KG1 (cell line): ENCODE measurements around the gene OBP2A.

ENCODE experiments used
- DNase-seq: peaks from one replicate; lab custom pipeline; 2025; lab: John Stamatoyannopoulos, UW

Gene OBP2A

DNA sequence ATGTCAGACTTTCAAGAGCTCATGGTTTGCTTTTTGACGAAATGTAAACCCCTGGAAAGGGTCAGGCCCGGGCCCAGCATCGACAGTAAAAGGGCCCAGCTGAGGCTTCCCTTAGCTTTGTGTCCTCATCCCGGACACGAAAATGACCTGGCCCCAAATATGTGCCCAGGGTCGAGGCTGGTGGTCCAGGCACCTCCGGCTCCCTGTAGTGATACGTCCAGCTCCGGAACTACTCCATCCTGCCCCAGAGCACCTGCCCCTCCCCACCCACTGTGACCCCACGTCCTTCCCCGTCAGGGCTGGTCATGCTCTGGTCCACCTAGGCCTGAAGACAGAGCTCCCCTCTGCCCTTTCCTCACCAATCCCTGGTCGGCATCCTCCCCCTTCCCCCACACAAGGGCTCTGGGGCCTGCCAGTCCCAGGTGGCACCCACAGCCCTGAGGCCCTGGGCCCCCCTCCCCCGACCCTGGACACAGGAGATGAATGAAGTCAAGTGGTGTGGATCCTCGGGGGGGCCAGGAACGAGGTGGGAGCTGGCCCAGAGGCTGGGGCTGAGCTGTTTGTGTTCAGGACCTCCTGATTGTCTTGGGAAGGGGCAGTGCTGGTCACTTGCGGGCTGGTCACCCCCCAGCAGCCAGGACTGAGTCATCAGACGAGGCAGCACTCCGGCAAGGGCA, 6.2 kb downstream of the OBP2A start:
- no peak for DNase-seq

DNA sequence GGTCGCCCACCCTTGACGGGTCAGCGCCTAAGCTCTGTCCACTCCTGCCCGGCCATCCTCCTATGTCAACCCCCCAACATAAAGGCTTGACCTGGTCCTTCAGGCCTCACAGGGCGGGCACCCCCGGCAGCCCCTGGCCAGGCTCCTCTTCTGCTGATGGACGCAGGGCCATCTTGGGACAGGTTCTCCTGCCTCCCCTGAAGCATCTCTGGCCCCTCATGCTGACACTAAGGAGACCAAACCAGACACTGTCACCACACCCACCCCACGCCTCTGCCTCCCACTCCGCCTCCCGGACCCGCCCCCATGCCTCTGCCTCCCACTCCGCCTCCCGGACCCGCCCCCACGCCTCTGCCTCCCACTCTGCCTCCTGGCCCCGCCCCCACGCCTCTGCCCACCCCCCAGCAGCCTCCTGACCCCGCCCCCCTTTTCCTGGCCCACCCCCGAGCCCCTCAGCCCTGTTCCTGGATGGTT, 6.8 kb downstream of the OBP2A start:
- no peak for DNase-seq

DNA sequence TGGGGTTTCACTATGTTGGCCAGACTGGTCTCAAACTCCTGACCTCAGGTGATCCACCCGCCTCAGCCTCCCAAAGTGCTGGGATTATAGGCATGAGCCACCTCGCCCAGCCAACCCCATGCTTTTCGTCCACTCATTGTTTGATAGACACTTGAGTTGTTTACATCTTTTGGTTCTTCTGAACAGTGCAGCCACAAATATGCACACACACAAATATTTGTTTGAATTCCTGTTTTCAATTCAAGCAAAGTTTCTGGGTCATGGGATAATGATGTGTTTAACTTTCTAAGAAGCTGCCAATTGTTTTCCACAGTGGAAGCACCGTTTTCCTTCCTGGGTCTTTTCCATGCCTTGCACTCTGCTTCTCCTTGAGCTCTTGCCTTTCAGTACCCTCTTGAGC, 8.8 kb downstream of the OBP2A start:
- no peak for DNase-seq

DNA sequence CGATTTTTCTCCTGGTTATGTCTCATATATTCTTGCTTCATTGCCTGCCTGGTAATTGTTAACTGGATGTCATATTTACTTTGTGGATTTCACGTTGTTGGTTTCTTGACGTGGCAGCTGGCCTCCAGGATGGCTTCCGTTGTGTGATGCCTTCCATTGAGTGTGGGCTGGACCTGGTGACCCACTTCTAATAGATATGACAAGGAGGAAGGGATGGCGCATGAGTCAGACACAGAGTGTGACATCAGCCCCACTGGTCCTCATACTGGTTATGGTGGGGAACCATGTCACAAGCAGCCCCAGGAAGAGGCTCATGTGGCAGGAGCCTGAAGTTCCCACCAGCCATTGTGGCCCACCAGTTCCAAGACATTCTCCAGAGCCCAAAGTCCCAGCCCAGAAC, 9.3 kb downstream of the OBP2A start:
- DNase-seq = no peak

DNA sequence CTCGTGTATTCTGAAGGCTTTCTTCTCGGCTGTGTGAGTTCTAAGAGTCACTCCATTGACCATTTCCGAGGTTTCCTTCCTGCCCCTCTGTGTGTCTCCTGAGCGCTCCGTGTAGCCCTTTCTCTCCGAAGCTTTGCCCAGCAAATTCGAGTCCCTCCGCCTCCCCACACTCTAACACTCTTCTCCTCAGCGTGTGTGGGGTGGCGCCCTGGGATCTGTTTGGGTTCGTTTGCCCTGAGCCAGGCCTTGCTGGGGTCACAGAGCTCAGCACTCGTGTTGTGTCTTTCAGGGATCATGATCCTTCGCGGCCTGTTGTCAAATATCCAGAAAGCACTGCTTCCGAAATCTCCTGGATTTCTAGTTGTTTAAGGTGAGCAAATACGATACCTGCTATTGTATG, 10.0 kb downstream of the OBP2A start:
- no peak for DNase-seq

DNA sequence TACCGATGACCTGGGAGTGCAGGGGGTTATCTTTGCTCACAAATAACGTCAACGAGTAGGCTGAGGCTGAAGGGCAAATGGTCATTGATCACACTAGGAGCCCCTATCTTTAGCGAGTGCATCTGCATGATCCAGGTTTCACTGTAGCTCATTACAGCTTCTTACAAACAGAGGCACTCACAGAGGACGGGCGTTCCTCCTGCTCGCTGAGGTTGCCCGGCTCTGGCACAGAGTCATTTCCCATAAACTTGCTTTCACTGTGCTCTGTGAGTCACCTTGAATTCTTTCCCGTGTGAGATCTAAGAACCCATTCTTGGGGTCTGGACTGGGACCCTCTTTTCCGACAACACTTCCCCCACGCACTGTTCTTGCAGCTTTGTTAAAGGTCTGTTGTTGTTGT, 13.7 kb downstream of the OBP2A start:
- DNase-seq = no peak

DNA sequence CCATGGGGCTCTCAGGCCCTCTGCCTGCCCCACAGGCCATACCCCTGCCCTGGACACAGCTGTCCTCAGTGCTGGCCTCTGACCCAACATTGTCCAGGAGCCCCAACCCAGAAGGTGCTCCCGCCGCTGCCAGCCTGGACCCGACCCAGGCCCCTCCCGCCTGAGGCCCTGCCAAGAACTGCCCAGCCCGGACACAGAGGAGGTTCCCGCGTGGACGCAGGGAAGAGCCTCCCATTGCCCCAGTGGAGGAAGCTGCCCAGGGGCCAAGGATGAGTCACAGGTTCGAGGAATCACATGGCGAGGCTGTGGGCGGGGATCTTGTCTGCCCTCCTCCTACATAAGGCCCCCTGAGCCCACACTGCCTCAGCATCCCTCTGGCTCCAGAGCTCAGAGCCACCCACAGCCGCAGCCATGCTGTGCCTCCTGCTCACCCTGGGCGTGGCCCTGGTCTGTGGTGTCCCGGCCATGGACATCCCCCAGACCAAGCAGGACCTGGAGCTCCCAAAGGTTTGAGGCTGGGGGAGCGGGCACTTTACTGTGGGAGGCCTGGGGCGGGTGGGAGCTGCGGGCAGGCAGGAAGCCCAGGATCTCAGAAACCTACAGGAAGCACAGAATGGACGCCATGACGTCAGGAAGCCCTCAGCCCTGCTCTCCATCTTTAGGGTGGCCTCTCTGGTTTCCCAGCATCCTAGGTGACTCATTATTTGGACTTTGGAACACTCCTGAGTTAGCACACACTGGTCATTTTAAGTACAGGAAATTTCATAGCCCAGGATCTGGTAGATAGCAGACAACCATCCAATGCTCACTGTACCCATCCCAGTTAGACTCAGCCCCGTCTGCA, 15.7 kb downstream of the OBP2A start, which contains the start of gene PAEP:
Gene PAEP, plus strand, starts transcription at position 366 of the 844 bp plus-strand sequence.
- no peak for DNase-seq

DNA sequence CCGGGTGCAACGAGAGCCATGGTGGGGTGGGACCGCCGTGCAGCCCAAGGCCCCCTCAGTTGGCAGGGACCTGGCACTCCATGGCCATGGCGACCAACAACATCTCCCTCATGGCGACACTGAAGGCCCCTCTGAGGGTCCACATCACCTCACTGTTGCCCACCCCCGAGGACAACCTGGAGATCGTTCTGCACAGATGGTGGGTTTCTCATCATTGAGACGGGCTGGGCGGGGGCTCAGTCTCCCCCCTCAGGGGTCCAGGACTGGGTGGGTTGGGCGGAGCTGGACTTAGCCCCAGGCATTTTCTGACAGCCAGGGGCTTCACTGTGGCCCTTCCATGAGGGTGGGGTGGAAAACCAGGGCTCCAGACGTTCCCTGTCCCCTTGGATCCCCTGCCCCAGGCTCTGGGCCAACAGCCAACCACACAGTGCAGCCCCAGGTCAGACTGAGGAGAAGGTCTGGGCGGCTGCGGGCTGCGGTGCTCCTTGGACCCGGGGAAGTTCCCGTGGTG, 16.4 kb downstream of the OBP2A start:
- DNase-seq = no peak

DNA sequence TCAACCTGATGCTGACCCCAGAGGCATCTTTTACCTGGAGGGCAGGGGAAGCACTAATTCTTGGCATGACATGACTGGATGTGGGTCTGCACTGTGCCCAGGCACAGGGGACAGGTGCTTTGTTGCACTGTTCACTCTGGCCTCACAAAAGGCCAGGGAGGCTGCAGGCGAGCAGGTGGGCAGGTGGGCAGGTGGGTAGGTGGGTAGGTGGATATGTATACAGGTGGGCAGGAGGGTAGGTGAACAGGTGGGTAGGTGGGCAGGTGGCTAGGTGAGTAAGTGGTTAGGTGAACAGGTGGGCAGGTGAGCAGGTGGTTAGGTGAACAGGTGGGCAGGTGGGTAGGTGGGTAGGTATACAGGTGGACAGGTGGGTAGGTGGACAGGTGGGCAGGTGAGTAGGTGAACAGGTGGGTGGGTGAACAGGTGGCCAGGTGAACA, 17.1 kb downstream of the OBP2A start:
- no peak for DNase-seq

DNA sequence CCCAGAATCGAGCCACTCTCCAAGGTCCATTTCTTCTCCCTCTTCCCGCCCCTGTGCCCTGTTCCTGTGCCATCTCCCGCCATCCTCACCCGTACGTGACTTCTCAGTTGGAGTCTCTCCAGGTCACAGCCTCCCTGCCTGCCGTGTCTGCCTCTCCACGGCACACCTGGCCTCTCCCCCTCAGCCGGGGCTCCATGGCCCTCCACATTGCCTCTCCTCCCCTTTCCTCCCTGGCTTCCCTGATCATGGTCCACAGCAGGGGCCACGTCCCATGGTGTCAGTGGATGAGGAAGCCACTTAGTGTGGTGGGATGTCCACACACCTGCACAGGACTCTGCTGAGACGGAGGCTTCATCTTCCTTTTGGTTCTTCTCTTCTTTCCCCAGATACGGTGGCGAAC, 17.9 kb downstream of the OBP2A start:
- DNase-seq = no peak

DNA sequence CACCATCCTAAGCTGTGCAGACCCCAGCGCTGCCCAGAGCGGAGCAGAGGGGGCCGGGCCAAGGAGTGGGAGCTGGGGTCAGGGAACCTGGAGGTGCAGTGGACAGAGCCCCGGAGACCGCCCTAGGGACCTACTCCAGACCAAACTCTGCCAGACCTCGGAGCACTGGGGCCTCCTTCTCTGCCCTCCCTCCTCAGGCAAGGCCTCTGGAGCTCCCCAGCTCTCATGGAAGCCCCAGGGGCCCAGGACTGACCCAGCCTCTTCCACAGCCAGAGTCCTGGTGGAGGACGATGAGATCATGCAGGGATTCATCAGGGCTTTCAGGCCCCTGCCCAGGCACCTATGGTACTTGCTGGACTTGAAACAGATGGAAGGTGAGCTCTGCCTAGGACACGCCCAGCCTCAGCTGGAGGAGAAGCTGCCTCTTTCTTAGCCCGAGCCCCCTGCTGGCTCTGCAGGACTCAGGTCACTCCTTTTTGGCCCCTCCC, 19.3 kb downstream of the OBP2A start:
- no peak for DNase-seq

DNA sequence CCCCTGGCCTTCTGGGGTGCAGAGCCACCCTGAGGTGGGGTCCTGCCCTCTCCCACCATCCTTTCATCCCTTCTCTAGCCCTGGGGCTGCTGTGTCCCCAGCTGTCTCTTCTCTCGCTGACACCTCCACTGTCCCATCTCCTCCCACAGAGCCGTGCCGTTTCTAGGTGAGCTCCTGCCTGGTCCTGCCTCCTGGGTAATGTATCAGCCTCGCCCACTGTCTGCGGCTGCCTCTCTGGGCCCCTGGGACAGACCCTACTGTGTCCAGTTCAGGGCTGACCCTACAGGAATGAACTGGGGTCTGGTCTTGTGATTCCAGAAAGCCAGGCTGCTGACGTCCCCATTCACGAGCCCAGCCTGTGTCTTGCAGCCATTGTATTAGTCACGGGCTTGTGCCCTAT, 19.7 kb downstream of the OBP2A start:
- no peak for DNase-seq

DNA sequence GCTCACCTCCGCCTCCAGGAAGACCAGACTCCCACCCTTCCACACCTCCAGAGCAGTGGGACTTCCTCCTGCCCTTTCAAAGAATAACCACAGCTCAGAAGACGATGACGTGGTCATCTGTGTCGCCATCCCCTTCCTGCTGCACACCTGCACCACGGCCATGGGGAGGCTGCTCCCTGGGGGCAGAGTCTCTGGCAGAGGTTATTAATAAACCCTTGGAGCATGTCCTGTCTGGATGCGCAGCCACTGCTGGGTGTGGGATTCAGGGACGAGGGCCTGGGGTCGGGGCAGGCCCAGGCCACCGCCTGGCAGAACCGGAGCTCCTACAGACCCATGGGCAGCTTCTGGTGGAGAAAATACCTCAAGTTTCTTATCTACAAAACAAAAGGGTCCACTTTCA, 20.6 kb downstream of the OBP2A start:
- DNase-seq = no peak

DNA sequence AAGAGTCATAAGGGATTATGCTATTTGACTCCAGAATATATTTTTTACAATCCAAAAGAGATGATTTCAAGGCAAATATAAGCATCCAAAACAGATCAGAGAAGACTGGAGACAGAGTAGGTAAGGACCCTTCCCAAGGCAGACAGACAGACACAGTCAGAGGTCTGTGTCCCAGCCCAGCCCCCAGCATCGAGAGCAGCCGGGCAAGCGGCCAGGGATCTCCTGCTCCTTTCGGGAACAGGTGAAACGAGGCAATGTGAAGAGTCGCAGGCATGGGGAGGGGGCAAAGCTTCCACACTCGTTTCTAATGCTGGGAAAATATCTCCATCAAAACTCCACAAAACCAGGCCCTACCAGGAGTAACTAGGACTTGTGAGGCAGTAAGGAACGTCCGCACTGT, 21.4 kb downstream of the OBP2A start:
- no peak for DNase-seq

DNA sequence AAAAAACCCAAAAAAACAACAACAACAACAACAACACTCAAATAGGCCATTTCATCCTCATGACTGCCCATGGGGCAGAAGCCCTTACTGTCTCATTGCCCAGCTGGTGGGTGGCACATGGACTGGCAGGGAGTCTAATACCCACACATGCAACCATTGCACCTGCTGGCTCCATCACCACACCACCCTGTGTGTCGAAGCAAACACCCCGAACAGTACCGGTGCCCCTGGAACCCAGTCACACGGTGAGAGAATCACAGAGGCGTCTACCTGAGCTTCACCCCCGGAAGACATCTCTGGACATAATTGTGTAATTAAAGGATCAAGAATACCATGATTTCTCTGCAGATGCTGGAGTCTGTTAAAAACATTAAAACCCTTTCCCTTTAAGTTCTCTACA, 22.1 kb downstream of the OBP2A start:
- no peak for DNase-seq

DNA sequence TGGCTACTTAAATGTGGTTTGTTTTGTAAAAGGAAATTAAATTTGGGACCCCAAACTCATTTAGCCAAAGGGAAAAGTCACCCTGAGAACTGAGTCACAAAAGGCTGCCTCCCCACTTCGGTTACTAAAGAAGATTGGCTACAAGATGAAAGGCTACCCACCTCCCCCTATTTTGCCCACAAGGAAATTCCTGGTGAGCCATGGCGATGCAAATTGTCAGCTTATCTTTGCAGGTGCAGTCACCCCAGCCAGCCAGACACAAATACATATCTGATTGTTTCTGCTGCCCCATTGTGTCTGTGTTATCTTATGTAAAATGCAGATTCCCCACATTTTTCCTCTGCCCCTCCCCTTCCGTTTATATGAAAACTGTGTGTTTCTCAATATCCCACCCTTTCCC, 24.5 kb downstream of the OBP2A start:
- no peak for DNase-seq

DNA sequence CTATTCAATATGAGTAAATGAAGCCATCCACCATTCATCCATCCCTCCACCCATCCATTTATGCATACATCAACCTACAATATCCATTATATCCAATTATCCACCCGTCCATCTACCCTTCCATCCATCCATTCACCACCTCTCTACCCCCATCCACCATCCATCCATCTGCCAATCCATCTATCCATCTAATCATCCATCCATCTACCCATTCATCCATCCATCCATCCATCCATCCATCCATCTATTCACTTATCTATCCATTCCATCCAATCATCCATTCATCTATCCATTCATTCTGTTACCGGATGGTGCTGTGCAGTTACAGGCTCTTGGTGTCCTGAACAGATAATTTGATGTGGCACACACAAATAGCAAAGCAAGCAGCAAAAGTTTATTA, 26.3 kb downstream of the OBP2A start:
- DNase-seq = no peak

DNA sequence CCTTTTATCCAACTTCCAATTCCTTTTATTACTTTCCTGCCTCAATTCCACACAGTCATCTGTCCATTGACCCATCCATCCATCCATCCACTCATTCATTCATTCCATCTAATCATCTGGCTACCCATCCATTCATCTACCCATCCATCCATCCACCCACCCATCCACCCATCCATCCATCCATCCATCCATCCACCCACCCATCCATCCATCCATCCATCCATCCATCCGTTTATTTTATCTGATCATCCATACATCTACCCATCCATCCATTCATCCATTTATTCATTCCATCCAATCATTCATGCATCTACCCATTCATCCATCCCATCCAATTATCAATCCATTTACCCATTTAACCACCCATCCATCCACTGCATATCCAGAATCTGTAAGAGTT, 27.2 kb downstream of the OBP2A start:
- no peak for DNase-seq

DNA sequence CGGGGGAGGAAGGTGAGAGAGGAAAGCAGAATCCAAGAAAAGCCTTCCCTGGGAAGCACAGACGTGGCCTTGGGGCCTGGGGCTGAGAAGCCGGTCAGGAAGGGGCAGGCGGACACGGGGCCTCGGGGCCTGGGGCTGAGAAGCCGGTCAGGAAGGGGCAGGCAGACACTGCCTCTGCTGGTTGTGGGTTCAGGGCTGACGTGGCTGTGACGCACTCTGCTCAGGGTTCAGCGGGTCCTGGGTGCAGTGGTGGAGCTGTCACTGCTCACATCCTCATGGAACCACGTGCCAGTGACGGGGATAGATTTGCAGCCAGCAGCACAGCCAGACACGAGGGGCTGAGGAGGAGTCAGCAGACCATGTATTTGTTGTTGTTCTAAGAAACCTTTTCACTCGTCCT, 28.4 kb downstream of the OBP2A start:
- DNase-seq = no peak

DNA sequence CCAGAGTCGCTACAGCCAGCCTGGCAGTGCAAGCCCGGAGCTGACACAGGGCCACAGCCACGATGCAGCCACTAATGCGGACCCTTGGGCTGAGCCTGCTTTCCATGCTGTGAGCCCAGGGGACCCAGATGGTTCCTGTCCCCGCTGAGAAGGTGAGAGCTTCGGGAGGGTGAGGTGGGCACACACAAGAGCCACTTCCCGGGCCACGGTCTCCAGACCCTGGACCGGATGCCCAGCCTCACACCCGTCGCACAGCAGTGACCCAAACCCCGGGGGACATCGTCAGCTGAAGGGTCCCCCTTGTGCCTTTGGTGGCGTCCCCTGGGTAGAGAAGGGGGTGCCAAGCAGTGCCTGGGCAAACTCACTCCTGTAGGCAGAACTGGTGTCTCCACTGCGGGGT, 29.0 kb downstream of the OBP2A start:
- DNase-seq = no peak

DNA sequence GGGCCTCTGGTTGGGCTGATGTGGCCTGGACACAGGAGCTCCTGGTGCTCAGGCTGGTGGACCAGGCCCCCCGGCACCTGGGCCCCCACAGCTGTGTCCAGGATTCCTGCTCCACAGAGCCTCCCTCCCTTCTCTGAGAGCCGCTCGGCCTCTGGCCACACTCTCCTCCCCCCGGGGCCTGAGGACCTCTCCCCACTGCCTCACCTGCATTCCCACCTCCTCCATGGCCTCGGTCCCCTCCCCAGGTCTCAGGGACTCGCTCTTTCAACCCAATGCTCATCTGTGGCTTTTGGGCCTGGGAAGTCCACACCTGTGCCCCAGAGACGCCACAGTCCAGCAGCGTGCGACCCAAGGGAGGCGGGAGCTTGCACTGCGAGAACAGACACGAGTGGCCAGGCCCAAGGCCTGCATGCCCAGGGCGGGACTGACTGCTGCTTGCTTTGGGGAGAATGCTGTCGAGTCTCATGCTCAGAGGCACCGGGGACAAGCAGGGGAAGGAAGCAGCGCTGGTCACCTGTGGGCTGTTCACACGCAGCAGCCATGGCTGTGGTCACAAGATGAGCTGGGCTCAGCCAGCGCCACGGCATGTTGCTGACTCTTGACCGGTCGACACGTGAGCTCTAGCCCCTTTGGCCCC, 30.2 kb downstream of the OBP2A start:
- no peak for DNase-seq

DNA sequence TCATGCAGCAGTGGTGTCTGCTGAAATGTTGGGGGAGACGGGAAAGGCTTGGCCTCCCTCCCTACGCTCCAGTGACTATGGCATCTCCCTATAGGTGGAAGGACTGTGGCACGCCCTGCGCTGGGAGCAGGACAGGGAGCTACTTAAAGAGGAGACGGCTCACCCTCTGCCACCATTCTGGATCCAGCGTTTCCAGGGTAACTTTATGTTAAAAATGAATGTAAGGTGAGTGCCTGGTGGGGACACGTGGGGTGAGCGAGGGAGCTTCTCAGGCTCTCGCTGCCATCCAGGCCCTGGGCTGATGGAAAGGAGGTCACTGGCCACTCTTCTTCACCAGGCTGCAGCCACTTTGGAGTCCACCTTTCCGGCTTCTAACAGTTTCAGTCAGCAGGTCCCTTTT, 31.3 kb downstream of the OBP2A start:
- no peak for DNase-seq

DNA sequence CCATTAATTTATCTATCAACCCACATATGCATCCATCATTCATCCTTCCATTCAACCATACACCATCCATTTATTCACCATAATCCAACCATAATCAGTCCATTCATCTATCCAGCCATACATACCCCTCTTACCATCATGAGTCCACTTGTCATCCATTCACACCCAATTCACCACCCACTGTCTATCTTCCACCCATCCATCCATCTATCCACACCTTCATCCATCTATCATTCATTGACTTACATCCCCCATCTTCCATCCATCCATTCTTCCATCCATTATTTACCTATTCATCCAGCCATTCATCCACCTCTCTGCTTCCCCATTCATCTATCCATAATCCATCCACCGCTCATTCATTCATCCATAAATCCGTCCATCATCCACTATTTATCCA, 33.4 kb downstream of the OBP2A start:
- DNase-seq = no peak
